HepG2 (cell line): Measurements from ENCODE around the gene HMMR. TPM values are rescaled to one million over a fixed set of nuclear protein-coding genes. Genes with fewer than 3 reads are reported as not detected.

Experiments
- ATAC-seq: fragments of 200-7000 bp; cut with Tn5 transposase; 3 replicates; pipeline ENCODE4 v1.9.1; 2020; ENCODE audit warnings: mild to moderate bottlenecking, moderate library complexity
- BruUV-seq: library from RNA; stranded (reverse); fragments of 400-500 nt; replicated peaks from 2 replicates; lab custom pipeline; 2021; lab: Mats Ljungman, UMichigan
- CTCF ChIA-PET: fragments of 300-600 bp; formaldehyde crosslinking; extraction: SDS; loops from one replicate; lab custom pipeline; 2021; ENCODE audit warnings: low total read pairs, inconsistent platforms, low intra/inter-chr PET ratio; lab: Yijun Ruan, JAX
- POLR2A ChIA-PET: fragments of 350-600 bp; sonication (Branson Sonifier 250); formaldehyde crosslinking; loops from one replicate; lab custom pipeline; 2020; ENCODE audit warnings: antibody characterized with exemption, inconsistent platforms; lab: Yijun Ruan, JAX
- DNase-seq: peaks from one replicate; pipeline ENCODE4 v3.0.0-alpha.2; 2015; ENCODE audit warnings: low spot score
- FAIRE-seq: peaks from 3 replicates; lab custom pipeline; 2011; peaks lifted over from hg19 to GRCh38; lab: Jason Lieb, UNC
- H2AFZ ChIP-seq: one replicate; pipeline ENCODE4 v1.6.1; 2011; ENCODE audit warnings: low read length, inconsistent platforms
- H3K27ac ChIP-seq: fragments of 300-600 bp; 3 replicates; pipeline ENCODE4 v1.8.0; 2011; ENCODE audit warnings: mixed run types, mild to moderate bottlenecking, mixed read lengths, low read length, inconsistent platforms; ENCODE audit not compliant: insufficient read depth; ENCODE audit errors: extremely low read length
- H3K27me3 ChIP-seq, 2 experiments: fragments of 200-600 bp in 1 of 2; 2 replicates in 1 of 2; 3 replicates in 1 of 2; pipeline versions ENCODE4 v1.6.0 to v1.8.0; 2011; ENCODE audit warnings: low read length in 2 of 2, mild to moderate bottlenecking in 2 of 2, moderate library complexity in 2 of 2, inconsistent platforms in 1 of 2; ENCODE audit not compliant: insufficient read depth in 2 of 2, control insufficient read depth in 1 of 2
- H3K36me3 ChIP-seq, 2 experiments: fragments of 200-600 bp in 1 of 2; replicated peaks in 1 of 2; 2 replicates in 1 of 2; 3 replicates in 1 of 2; pipeline versions ENCODE4 v1.5.1 to v1.8.0; 2011; ENCODE audit warnings: low read length in 2 of 2, inconsistent platforms in 1 of 2; ENCODE audit not compliant: insufficient read depth in 2 of 2, control insufficient read depth in 1 of 2
- H3K4me1 ChIP-seq: 2 replicates; pipeline ENCODE4 v1.5.1; 2012; ENCODE audit warnings: low read length, inconsistent platforms; ENCODE audit not compliant: insufficient read depth
- H3K4me2 ChIP-seq: 2 replicates; pipeline ENCODE4 v1.6.0; 2011; ENCODE audit warnings: low read depth, low read length, inconsistent platforms
- H3K4me3 ChIP-seq, 3 experiments: fragments of 200-600 bp in 1 of 3; sonication (generic), shearing (Covaris generic) in 1 of 3; replicated peaks in 1 of 3; 2 replicates each; pipeline ENCODE4 v1.5.1; 2011 to 2016; ENCODE audit warnings: low read length in 3 of 3, inconsistent platforms in 2 of 3, low read depth in 2 of 3, mild to moderate bottlenecking in 2 of 3, control low read depth in 1 of 3, mixed read lengths in 1 of 3; ENCODE audit not compliant: insufficient read depth in 1 of 3
- H3K79me2 ChIP-seq: one replicate; pipeline ENCODE4 v1.6.1; 2011; ENCODE audit warnings: low read length, inconsistent platforms; ENCODE audit not compliant: insufficient read depth
- H3K9ac ChIP-seq: 2 replicates; pipeline ENCODE4 v1.6.0; 2011; ENCODE audit warnings: mild to moderate bottlenecking, low read depth, low read length, inconsistent platforms; ENCODE audit not compliant: insufficient read depth
- H3K9me3 ChIP-seq: 2 replicates; pipeline ENCODE4 v1.5.1; 2012; ENCODE audit warnings: mild to moderate bottlenecking, low read length
- H4K20me1 ChIP-seq: 2 replicates; pipeline ENCODE4 v1.6.0; 2011; ENCODE audit warnings: inconsistent platforms, mild to moderate bottlenecking, low read length, moderate library complexity; ENCODE audit not compliant: insufficient read depth
- ARID4A ChIP-seq: sonication (generic); formaldehyde crosslinking; IDR thresholded peaks from 2 replicates; pipeline ENCODE4 v1.5.0; 2020; ENCODE audit warnings: mild to moderate bottlenecking, missing genetic modification reagents, borderline replicate concordance
- CCDC6 ChIP-seq: sonication (generic); formaldehyde crosslinking; IDR thresholded peaks from 2 replicates; pipeline ENCODE4 v1.8.1; 2022; ENCODE audit warnings: mild to moderate bottlenecking, missing genetic modification reagents, moderate library complexity
- HNF4A ChIP-seq: sonication (generic); formaldehyde crosslinking; IDR thresholded peaks from 2 replicates; pipeline ENCODE4 v1.4.0; 2020; ENCODE audit warnings: missing genetic modification reagents
- KDM2A ChIP-seq: sonication (generic); formaldehyde crosslinking; IDR thresholded peaks from 2 replicates; pipeline ENCODE4 v1.4.0; 2020; ENCODE audit warnings: low read depth, missing genetic modification reagents, borderline replicate concordance
- NFKBIZ ChIP-seq: IDR thresholded peaks from 2 replicates; pipeline ENCODE4 v1.6.1; 2018; ENCODE audit warnings: missing genetic modification reagents, missing compliant biosample characterization
- PBX3 ChIP-seq: sonication (generic); formaldehyde crosslinking; IDR thresholded peaks from 2 replicates; pipeline ENCODE4 v1.8.1; 2023; ENCODE audit warnings: missing genetic modification reagents, inconsistent platforms, borderline replicate concordance
- TAF1 ChIP-seq: sonication (generic); formaldehyde crosslinking; IDR thresholded peaks from 2 replicates; pipeline ENCODE4 v1.4.0; 2020; ENCODE audit warnings: missing genetic modification reagents
- TCF7 ChIP-seq: sonication (generic); IDR thresholded peaks from 2 replicates; pipeline ENCODE4 v1.6.1; 2016; ENCODE audit warnings: antibody characterized with exemption, low read depth
- ZBTB7A ChIP-seq: sonication (generic); formaldehyde crosslinking; IDR thresholded peaks from 2 replicates; pipeline ENCODE4 v1.8.0; 2022; ENCODE audit warnings: mild to moderate bottlenecking, missing genetic modification reagents
- WGBS: methylation state at CpG from one replicate; pipeline ENCODE4 v1.1.6; 2017; ENCODE audit warnings: low lambda C conversion rate; 5-methylcytosine and 5-hydroxymethylcytosine counted together
- in situ Hi-C: cut with HindIII; loops from 2 replicates; pipeline ENCODE4 v1.10.0; 2017; ENCODE audit warnings: low pct_unique_long_range_greater_than_20kb; ENCODE audit not compliant: extremely low pct_ligation_motif_present
- intact Hi-C: fragments of 100-400 bp; cut with micrococcal nuclease; formaldehyde crosslinking; loops from one replicate; pipeline ENCODE4 v1.10.0; 2022; ENCODE audit not compliant: unreplicated experiment
- polyA plus RNA-seq, 8 experiments: library from polyadenylated mRNA; depleted of rRNA in 3 of 8; stranded (reverse) in 7 of 8; unstranded in 1 of 8; fragments of >200 nt; fragmentation: Illumina TruSeq in 4 of 8; extraction: Trizol in 4 of 8; gene quantifications; 2 replicates each; pipeline versions ENCODE4 v1.2.1 to v1.2.3, GENCODE V29; 2011 to 2016; ENCODE audit warnings: low read depth in 4 of 8, missing spikeins in 1 of 8, mixed read lengths in 1 of 8; ENCODE audit not compliant: insufficient read depth in 1 of 8
- total RNA-seq, 5 experiments: library from RNA; depleted of rRNA; stranded (reverse); fragments of >200 nt; fragmentation: Illumina TruSeq; extraction: Trizol; gene quantifications; 2 replicates each; pipeline ENCODE4 v1.2.3, GENCODE V29; 2016; ENCODE audit warnings: low read depth in 1 of 5
- TF ChIP-seq, protein P1 (sequence below): IDR thresholded peaks from 2 replicates; pipeline ENCODE4 v1.6.1; 2016; ENCODE audit warnings: missing genetic modification reagents, missing compliant biosample characterization

Gene HMMR
- total and polyA plus RNA-seq, 2 of the 13 experiments (the other 11 are each of a cell fraction or from before 2014, with no cell fraction given): 8.5 to 48.3 TPM

GRCh38 chr5:163503106-163504078 lies 43.0 kb downstream of the HMMR start (continued):
- TF ChIP-seq PBX3 (no peak), ZBTB7A (CRISPR knock-in tag) (no peak)

DNA sequence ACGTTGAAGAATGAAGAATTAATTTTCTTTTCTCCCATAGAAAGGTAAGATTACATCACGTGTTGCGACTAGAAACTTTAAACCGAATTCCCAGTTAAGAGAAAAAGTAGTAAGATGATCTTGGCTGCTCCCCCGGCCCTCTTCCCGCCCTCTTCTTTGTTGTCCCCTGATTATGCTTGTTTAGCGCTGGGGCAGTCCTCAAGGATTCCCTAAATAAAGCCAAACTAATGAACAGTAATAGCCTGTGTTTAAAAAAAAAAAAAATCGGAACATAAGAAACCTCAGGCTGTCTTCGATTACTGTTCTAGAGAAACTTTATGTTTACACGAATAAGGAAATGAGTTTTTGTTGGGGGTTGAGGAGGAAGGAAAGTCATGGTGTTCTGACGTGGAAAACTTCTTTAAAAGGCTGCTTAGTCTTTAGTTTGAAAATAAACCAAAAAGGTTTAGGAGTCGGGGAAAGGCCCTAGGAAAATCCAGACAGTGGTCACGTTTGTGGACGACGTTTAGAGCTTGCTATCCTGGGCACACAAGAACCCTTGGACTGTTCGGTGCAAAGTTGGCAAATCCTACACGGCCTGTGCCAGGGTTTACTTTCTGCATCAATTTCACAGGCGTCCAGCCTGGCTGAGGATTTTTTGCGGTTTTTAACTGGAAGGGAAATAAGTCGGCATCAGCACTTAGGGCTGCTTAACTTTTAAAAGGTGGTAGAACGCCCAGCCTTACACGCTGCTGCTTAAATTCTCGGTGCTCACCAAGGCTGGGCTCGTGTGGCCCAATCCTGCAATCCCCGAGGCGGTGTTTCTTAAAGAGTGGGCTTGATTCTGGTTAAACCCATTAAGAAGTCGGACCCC lies 43.9 kb downstream of the HMMR start:
- ATAC-seq (peak; percentile 8; the same call in 2 of the 3 replicates), FAIRE-seq (no peak), DNase-seq (peak; percentile 27)
- H3K27me3 ChIP-seq: no peaks in the 10 kb centered on the region; a peak in 1 of 5 replicates
- H3K27ac ChIP-seq: peak overlapping the region; percentile 92
- H3K9me3 ChIP-seq: no peaks in the 10 kb centered on the region
- intact Hi-C loops: loop anchor here (1.0 kb wide), 1 partner anchor 67 kb away; the partner anchor contains the start of gene CCNG1
- peak overlapping the region; percentile 64 to 99 (median 74) for H3K4me3 ChIP-seq
- POLR2A ChIA-PET: interaction anchor here (0.6 to 1.5 kb wide), 3 partner anchors 15 to 44 kb away, joined by 4 to 37 read pairs (median 4); partner anchors contain the start of genes HMMR and NUDCD2
- CTCF ChIA-PET: no interaction called here
- H2AFZ ChIP-seq: peak overlapping the region; percentile 87
- no peaks in the 10 kb centered on the region for H3K36me3 ChIP-seq
- H3K9ac ChIP-seq: peak overlapping the region; percentile 85
- no peaks in the 10 kb centered on the region for H4K20me1 ChIP-seq
- 2% methylated on average over 24 of the region's 27 CpGs for WGBS
- in situ Hi-C loops: no loop called here
- peak overlapping the region; percentile 83 for H3K4me2 ChIP-seq
- no TSS peak for BruUV-seq
- peaks cover 35% of the 10 kb centered on the region for H3K79me2 ChIP-seq
- peaks cover 28% of the 10 kb centered on the region for H3K4me1 ChIP-seq
- TF ChIP-seq ARID4A (CRISPR knock-in tag): 0 out of 2 replicates have a peak, but pooled peaks have one; percentile 2
- no peak; the same call in 1 of the 2 replicates for TF ChIP-seq KDM2A (CRISPR knock-in tag)
- TF ChIP-seq HNF4A (CRISPR knock-in tag): peak; percentile 42; the same call in 1 of the 2 replicates
- TF ChIP-seq TAF1 (CRISPR knock-in tag): no peak
- no peak for TF ChIP-seq NFKBIZ (CRISPR knock-in tag)
- no peak for TF ChIP-seq CCDC6 (CRISPR knock-in tag)
- TF ChIP-seq, protein P1, sequence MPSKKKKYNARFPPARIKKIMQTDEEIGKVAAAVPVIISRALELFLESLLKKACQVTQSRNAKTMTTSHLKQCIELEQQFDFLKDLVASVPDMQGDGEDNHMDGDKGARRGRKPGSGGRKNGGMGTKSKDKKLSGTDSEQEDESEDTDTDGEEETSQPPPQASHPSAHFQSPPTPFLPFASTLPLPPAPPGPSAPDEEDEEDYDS (CRISPR knock-in tag): 0 out of 2 replicates have a peak, but pooled peaks have one; percentile 17
- TF ChIP-seq TCF7: no peak
